Small intestine (tissue), 7 donors: Measurements from ENCODE around the gene PRRC2B. TPM values are rescaled to one million over a fixed set of nuclear protein-coding genes. Genes with fewer than 3 reads are reported as not detected.

Experiments
- DNase-seq, 2 donors: peaks; one replicate each; pipeline versions ENCODE4 v3.0.0 to v3.0.0-alpha.2; 2013
- FAIRE-seq: peaks from 2 replicates; lab custom pipeline; 2012; peaks lifted over from hg19 to GRCh38; lab: Jason Lieb, UNC
- H3K27ac ChIP-seq, 3 donors: one replicate each; pipeline ENCODE4 v1.5.1; 2013; ENCODE audit warnings: low read length in 2 of 3, mild to moderate bottlenecking in 2 of 3, control low read depth in 1 of 3, inconsistent platforms in 1 of 3, low read depth in 1 of 3, moderate library complexity in 1 of 3
- H3K27me3 ChIP-seq, 3 donors: one replicate each; pipeline ENCODE4 v1.6.1; 2013; ENCODE audit warnings: low read length in 3 of 3, inconsistent platforms in 1 of 3; ENCODE audit not compliant: control insufficient read depth in 3 of 3, insufficient read depth in 3 of 3
- H3K36me3 ChIP-seq, 3 donors: one replicate each; pipeline ENCODE4 v1.6.1; 2013; ENCODE audit warnings: low read length in 3 of 3, inconsistent platforms in 1 of 3, low read depth in 1 of 3, mild to moderate bottlenecking in 1 of 3, moderate library complexity in 1 of 3; ENCODE audit not compliant: control insufficient read depth in 3 of 3, insufficient read depth in 2 of 3
- H3K4me1 ChIP-seq, 3 donors: one replicate each; pipeline ENCODE4 v1.6.1; 2013; ENCODE audit warnings: low read length in 2 of 3, inconsistent platforms in 1 of 3, low read depth in 1 of 3, mild to moderate bottlenecking in 1 of 3, moderate library complexity in 1 of 3; ENCODE audit not compliant: control insufficient read depth in 3 of 3, insufficient read depth in 2 of 3
- H3K4me3 ChIP-seq, 3 donors: one replicate each; pipeline ENCODE4 v1.5.1; 2013; ENCODE audit warnings: low read length in 3 of 3, control low read depth in 1 of 3, inconsistent platforms in 1 of 3, low read depth in 1 of 3, mild to moderate bottlenecking in 1 of 3, moderate library complexity in 1 of 3
- H3K9me3 ChIP-seq, 2 donors: one replicate each; pipeline ENCODE4 v1.6.1; 2013; ENCODE audit warnings: low read depth in 1 of 2, low read length in 1 of 2; ENCODE audit not compliant: control insufficient read depth in 2 of 2, insufficient read depth in 1 of 2
- WGBS, 3 donors: extraction: QIAGEN DNeasy Blood & Tissue Kit; methylation state at CpG; one replicate each; pipeline ENCODE4 v1.1.7; 2013; 5-methylcytosine and 5-hydroxymethylcytosine counted together
- polyA plus RNA-seq, 4 donors: library from polyadenylated mRNA; stranded (reverse) in 3 of 4; unstranded in 1 of 4; fragments of 200-250 nt in 3 of 4; fragments of 120-200 nt in 1 of 4; gene quantifications; one replicate each; pipeline versions ENCODE4 v1.2.1 to v1.2.3, GENCODE V29; 2013
- donor health status: healthy with polysubstance abuse.
- donor health status: control.
- donor health status: control.
- donor health status: Bipolar disorder and iron deficiency.
- donor health status: healthy.

Gene PRRC2B
- polyA plus RNA-seq, 4 donors, result 18.9 to 138 (median 40.7) TPM

- H3K36me3 ChIP-seq, result peaks cover 18 to 83% (median 42%) of the 10 kb centered on the region in 3 donors
- peak; percentile 75 to 85 for DNase-seq
- 27 to 62% (median 55%) methylated on average over 10 of the region's 10 CpGs for WGBS, 3 donors
Observed at GRCh38 chr9:131496844-131497405, 103.0 kb downstream of the PRRC2B start.

GRCh38 chr9:131499254-131499767 is 105.4 kb downstream of the PRRC2B start:
- DNase-seq (no peak), FAIRE-seq (no peak)
- Histone ChIP-seq H3K9me3 (no peaks in the 10 kb centered on the region), H3K36me3 (peaks cover 10 to 59% (median 21%) of the 10 kb centered on the region in 3 donors), H3K4me1 (peaks cover 0 to 24% (median 9%) of the 10 kb centered on the region in 3 donors), H3K27me3 (no peaks in the 10 kb centered on the region), H3K4me3 (no peak overlapping the region), H3K27ac (no peak overlapping the region)
- 81 to 93% (median 88%) methylated on average over 7 of the region's 7 CpGs for WGBS, 3 donors

More at GRCh38 chr9:131496844-131497405, 103.0 kb downstream of the PRRC2B start:
- H3K9me3 ChIP-seq, result no peaks in the 10 kb centered on the region
- H3K4me1 ChIP-seq, result peaks cover 0 to 17% (median 7%) of the 10 kb centered on the region in 3 donors
- no peak for FAIRE-seq
- peak overlapping the region in 2 of 3 donors; percentile 41 to 80 for H3K27ac ChIP-seq
- no peak overlapping the region for H3K4me3 ChIP-seq
- no peaks in the 10 kb centered on the region for H3K27me3 ChIP-seq

GRCh38 chr9:131500377-131500776 is 106.5 kb downstream of the PRRC2B start:
- H3K36me3 ChIP-seq, result peaks cover 8 to 49% (median 13%) of the 10 kb centered on the region in 3 donors

DNA sequence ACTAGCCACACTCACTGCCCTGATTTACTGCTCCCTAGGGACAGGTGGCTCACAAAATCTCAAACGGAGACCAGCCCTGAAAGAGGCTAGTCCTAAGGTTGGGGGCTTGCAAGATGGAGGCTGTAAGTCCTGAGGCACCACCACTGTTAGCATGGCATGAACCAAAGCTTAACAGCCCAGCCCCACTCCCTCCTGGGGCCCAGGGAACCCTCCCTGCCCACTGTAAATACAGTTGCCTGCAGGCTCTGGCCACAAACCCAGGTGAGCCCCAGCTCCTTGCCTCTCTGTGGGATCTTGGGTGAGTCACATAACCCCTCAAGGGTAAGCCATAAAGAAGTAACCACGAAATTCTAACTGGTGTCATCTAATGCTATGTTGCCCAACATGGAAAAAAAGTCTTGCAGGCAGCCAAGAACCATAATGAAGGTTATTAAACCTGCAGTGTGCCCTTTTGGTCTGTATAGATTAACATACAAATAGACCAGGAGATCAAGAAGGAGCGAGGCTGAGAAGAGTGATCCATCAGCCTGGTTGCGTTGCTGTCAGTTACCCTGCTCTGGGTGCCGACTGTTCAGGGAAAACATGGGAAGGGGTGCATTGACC is 107.2 kb downstream of the PRRC2B start:
- peak overlapping the region in 2 of 3 donors; percentile 13 to 56 for H3K27ac ChIP-seq
- H3K36me3 ChIP-seq, result peaks cover 3 to 42% (median 9%) of the 10 kb centered on the region in 3 donors
- peaks cover 0 to 23% (median 9%) of the 10 kb centered on the region in 3 donors for H3K4me1 ChIP-seq
- H3K4me3 ChIP-seq, result no peak overlapping the region
- FAIRE-seq (no peak), DNase-seq (peak; percentile 36 to 42)
- WGBS, 3 donors, result 24 to 48% (median 24%) methylated on average over 5 of the region's 5 CpGs
- no peaks in the 10 kb centered on the region for H3K9me3 ChIP-seq
- no peaks in the 10 kb centered on the region for H3K27me3 ChIP-seq

More at GRCh38 chr9:131500377-131500776, 106.5 kb downstream of the PRRC2B start:
- Histone ChIP-seq H3K9me3 (no peaks in the 10 kb centered on the region), H3K27me3 (no peaks in the 10 kb centered on the region), H3K4me1 (peaks cover 0 to 26% (median 9%) of the 10 kb centered on the region in 3 donors), H3K27ac (peak overlapping the region in 1 of 3 donors; percentile 56), H3K4me3 (no peak overlapping the region)
- 53 to 71% (median 68%) methylated on average over 12 of the region's 12 CpGs for WGBS, 3 donors
- FAIRE-seq, result no peak
- DNase-seq, result peak in 1 of 2 donors; percentile 11

GRCh38 chr9:131502781-131503625 is 109.1 kb downstream of the PRRC2B start, which contains the start of gene POMT1:
POMT1 (plus strand) TSS chr9:131502918; CDS start chr9:131504219, 1,301 bp downstream.
- H3K36me3 ChIP-seq, result peaks cover under 1 to 31% (median 3%) of the 10 kb centered on the region in 3 donors
- FAIRE-seq (no peak), DNase-seq (peak; percentile 93)
- 0 to 1% (median 1%) methylated on average over 74 to 83 of the region's 83 CpGs for WGBS, 3 donors
- H3K4me1 ChIP-seq, result peaks cover 0 to 14% (median 9%) of the 10 kb centered on the region in 3 donors
- H3K27me3 ChIP-seq, result no peaks in the 10 kb centered on the region
- H3K4me3 ChIP-seq, result peak within 1 kb of the TSS; percentile 72 to 82 (median 81)
- peak within 1 kb of the TSS in 2 of 3 donors; percentile 39 to 71 for H3K27ac ChIP-seq
- H3K9me3 ChIP-seq, result no peaks in the 10 kb centered on the region

- FAIRE-seq (no peak), DNase-seq (peak; percentile 43 to 48)
- Histone ChIP-seq H3K27ac (no peak overlapping the region), H3K27me3 (no peaks in the 10 kb centered on the region), H3K4me3 (peak overlapping the region; percentile 72 to 82 (median 81)), H3K4me1 (peaks cover 0 to 14% (median 9%) of the 10 kb centered on the region in 3 donors), H3K9me3 (no peaks in the 10 kb centered on the region), H3K36me3 (peaks cover 0 to 24% (median 3%) of the 10 kb centered on the region in 3 donors)
- 5 to 20% (median 9%) methylated on average over 30 to 32 of the region's 32 CpGs for WGBS, 3 donors
Observed at GRCh38 chr9:131503626-131504465, 110.0 kb downstream of the PRRC2B start.

DNA sequence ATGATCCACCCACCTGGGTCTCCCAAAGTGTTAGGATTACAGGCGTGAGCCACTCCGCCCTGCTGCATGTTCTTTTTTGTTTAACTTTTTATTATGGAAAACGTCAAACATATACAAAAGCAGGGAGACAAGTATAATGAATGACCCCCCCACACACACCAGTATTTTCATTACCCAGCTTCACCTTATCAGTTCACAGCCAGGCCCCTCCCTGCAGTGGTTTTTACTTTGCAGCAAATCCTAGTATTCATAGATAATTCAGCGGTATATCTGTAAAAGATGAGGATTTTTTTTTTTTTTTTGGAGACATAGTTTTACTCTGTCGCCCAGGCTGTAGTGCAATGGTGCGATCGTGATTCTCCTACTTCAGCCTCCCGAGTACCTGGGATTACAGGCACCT is 111.1 kb downstream of the PRRC2B start:
- H3K9me3 ChIP-seq, result no peaks in the 10 kb centered on the region
- FAIRE-seq (no peak), DNase-seq (no peak)
- H3K4me3 ChIP-seq, result no peak overlapping the region
- H3K27ac ChIP-seq, result no peak overlapping the region
- peaks cover 0 to 26% (median 1%) of the 10 kb centered on the region in 3 donors for H3K36me3 ChIP-seq
- H3K27me3 ChIP-seq, result no peaks in the 10 kb centered on the region
- H3K4me1 ChIP-seq, result peaks cover 0 to 14% (median 9%) of the 10 kb centered on the region in 3 donors
- WGBS, 3 donors, result 89 to 91% (median 91%) methylated on average over 8 of the region's 8 CpGs
